ENCODE data around the gene SUMO2.

GRCh38 chr17:75129576-75129975 is 53.2 kb downstream of the SUMO2 start:
- TF ChIP-seq, protein P1, sequence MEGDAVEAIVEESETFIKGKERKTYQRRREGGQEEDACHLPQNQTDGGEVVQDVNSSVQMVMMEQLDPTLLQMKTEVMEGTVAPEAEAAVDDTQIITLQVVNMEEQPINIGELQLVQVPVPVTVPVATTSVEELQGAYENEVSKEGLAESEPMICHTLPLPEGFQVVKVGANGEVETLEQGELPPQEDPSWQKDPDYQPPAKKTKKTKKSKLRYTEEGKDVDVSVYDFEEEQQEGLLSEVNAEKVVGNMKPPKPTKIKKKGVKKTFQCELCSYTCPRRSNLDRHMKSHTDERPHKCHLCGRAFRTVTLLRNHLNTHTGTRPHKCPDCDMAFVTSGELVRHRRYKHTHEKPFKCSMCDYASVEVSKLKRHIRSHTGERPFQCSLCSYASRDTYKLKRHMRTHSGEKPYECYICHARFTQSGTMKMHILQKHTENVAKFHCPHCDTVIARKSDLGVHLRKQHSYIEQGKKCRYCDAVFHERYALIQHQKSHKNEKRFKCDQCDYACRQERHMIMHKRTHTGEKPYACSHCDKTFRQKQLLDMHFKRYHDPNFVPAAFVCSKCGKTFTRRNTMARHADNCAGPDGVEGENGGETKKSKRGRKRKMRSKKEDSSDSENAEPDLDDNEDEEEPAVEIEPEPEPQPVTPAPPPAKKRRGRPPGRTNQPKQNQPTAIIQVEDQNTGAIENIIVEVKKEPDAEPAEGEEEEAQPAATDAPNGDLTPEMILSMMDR (IDR thresholded peaks at IDR 0.05), result no peak
- no peak for TF ChIP-seq POLR2A (IDR thresholded peaks at IDR 0.05)
- TF ChIP-seq EP300 (IDR thresholded peaks at IDR 0.05), result no peak

All from ovary (tissue), 3 donors.